SIG-M5 treated with dmso at 0.1 percent for 504 hours (cell line): ENCODE data around the gene AP2M1.

Experiments
- DNase-seq: peaks from one replicate; lab custom pipeline; 2025; ENCODE audit not compliant: unreplicated experiment; lab: John Stamatoyannopoulos, UW

The AP2M1 gene

DNA sequence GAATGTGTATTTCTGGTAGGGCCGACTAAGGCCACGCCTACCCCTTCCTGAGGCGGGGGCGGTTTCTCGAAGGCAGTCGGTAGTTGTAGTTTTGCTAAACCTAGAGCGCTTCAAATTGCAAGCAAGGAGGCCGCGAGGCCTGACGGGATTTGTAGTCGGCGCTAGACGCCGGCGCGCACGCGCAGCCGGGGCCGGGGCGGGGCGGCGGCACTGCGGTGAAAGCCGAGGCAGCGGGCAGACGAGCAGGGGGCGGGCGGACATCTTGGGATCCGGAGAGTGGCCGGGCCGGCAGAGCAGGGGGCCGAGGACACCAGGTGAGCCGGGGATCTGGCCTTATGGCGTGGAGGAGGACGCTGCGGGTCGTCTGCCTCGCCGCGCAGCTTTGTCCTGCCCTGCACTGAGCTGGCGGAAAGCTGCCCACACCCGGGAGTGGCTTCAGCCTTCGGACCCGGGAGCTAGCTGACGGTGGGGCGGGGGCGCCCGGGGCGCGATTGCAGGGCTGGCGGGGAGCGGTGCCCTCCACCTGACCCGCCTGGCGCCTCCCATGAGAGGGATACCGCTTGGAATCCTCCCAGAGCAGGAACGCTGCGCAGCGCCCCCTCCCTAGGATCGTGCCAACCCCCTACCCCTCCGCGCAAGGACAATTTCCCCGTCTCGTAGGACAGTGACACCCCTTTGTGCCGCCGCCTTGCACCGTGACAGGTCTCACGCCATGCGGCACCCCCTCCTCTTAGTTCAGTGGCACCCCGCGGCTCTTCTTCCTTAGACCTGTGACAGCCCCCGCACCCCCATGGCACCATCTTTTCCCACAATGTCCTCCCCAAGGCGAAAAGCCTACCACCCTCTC lies at the start of gene AP2M1:
Gene AP2M1, plus strand, starts transcription at position 210 of the 847 bp plus-strand sequence. CDS start 2,139 bp downstream, outside the sequence.
- DNase-seq = peak; percentile 99

DNA sequence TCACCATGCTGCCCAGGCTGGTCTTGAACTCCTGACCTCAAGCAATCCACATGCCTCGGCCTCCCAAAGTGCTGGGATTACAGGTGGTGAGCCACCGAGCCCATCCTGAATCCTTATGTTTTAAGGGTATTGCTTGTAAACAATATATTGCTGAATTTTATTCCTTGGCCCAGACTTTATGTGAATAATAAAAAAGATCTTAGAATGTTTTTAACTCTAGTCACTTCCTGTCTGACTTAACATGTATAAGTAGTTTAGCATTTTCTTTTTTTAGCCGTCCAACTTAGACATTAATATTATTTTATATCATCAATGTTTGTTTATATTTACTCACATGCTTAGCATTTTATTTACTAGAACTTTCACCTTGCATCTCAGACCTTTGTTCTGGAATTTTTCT lies 48.6 kb upstream of the AP2M1 start:
- DNase-seq = no peak

DNA sequence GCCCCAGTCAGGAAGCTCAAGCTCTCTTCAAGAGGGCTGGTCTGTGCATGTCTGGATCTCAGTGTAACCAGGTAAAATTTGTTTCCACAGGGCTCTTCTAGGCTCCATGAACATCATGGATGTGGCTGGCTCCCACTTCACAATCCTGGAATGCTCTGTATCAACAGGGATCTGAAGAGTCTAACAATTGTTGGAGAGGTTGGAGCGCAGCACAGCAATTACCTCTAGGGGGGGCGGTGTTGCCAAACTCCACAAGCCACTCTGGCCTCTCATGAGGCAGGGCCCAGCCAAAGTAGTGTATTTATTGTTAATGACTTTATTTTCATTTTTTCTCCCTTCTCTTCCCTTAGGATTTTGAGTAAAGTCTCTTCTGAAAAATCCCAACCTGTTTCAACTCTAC lies 45.6 kb upstream of the AP2M1 start:
- DNase-seq = peak; percentile 42

DNA sequence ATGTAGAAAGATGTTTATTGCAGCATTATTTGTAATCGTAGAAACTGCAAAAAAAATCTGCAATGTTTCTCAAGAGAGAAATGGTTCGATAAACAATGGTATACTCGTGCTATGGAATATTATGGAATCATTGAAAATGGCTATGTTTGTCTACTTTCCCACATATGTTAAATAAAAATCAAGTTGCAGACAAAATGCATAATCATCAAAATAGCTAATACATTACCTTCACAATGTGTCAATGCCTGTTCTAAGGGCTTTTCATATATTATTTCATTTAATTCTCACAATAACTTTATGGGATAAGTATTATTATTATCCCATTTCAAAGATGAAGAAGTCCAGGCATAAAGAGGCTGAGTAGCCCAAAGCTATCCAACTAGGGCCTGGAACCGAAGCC lies 41.7 kb upstream of the AP2M1 start:
- no peak for DNase-seq

DNA sequence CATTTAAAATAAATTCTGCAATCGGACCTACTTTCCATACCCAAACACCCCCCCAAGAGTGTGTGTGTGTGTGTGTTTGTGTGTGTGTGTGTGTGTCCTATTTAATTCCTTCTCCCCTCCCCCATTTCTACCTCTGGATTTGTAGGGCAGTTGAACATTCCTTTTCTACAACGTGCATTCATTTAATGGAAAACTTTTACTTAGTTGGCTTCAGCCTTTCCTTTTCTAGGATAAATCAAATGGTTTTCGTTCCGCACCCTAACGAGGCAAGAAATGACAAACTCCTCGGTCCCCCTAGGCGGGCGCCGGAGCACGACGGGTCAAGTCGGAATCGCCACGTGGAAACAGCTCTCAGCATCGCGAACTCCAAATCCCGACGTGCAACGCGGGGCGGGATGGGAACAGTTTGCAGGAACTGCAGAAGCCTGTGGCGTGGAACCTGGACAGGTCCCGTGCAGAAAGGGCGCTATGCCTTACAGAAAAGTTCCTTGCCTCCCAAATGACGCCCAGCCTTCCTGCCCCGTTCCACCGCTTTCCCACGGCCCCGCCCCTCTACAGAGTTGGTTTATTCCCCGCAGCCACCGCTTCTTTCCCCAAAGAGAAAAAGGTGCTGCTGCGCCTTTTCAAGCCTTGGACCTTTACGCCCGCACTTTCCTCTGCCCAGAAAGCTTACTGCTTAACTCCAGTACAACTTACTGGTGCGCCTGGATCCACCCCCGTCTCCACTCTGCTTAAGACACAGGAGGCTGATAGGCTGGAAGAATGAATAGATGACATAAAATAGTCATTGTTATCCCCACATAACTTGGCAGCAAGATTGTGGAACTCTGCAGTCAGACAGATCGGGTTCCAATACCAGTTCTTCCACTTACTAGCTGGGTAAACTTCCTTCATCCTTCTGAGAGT lies 40.6 kb upstream of the AP2M1 start:
- DNase-seq = peak; percentile 81

DNA sequence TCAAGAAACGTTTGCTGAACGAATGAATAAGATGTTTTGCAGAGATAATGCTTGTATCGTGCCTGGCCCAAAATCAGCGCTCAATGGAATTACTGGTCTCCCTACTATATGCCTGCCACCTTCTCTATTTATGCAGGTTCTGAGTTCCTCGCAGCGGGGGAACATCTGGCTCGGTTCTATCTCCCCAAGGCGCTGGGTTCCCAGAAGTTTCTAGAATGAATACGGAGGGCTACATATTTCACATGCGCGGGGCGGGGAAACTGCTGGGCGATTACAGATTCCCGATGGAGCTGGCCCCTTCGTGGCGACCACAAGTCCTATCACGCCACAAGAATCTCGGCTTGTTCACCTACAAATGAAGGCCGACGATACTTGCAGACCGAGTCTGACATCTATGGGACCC lies 39.9 kb upstream of the AP2M1 start:
- no peak for DNase-seq

DNA sequence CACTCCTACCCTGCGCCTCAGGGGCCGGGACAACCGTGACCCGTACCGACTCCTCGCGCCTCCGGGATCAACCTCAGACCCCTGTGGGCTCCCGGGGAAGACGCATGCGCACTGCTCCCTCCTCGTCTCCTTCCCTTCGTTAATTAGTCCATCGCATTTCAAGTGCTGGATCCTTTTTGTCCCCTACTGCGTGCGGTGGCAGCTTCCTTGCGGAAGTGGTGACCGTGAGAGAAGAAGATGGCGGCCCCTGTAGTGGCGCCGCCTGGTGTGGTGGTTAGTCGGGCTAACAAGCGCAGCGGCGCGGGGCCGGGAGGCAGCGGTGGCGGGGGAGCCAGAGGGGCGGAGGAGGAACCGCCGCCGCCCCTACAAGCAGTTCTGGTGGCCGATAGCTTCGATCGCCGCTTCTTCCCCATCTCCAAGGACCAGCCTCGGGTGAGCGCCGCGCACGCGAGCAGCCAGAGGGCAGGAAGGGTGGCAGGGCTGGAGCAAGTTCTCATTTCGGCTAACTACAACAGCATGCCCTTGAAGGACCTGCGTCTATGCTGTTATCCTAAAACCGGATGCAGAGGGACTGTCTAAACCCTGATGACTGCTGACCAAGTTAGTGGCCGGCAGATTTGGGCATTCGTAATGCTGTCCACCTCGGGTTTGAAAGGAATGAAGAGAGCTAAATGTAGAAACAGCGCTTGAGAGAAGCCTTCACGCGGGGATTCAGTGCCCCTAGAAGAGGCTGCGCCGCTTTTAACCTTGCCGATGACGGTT lies 39.3 kb upstream of the AP2M1 start, which contains the start of gene EIF2B5:
Gene EIF2B5, plus strand, starts transcription at position 210 of the 762 bp plus-strand sequence. Its CDS starts 28 bp downstream, at position 238.
- DNase-seq = peak; percentile 97

DNA sequence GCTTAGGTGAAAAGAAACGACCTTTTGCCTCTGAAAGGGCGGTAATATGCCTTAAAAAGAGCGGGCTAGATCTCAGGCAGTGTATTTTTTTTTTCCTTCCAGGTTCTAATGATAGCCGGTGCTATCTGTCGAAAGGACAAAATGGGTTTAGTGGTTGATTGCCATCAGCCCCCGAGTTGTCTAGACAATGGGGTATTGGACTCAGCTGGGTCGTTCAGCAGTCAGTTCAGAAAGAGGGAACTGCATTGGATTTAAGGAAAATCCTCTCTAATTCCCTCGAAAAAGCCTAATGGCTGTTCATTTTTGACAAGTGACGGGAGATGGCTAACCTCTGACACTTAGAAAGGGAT lies 38.8 kb upstream of the AP2M1 start:
- DNase-seq = no peak

DNA sequence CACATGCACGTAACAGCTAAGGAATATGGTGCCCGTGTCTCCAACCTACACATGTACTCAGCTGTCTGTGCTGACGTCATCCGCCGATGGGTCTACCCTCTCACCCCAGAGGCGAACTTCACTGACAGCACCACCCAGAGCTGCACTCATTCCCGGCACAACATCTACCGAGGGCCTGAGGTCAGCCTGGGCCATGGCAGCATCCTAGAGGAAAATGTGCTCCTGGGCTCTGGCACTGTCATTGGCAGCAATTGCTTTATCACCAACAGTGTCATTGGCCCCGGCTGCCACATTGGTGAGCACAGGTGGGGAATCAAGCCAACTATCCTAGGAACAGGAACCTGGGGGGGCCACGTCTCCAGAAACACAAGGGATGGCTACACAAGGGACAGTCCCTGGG lies 34.2 kb upstream of the AP2M1 start:
- no peak for DNase-seq

DNA sequence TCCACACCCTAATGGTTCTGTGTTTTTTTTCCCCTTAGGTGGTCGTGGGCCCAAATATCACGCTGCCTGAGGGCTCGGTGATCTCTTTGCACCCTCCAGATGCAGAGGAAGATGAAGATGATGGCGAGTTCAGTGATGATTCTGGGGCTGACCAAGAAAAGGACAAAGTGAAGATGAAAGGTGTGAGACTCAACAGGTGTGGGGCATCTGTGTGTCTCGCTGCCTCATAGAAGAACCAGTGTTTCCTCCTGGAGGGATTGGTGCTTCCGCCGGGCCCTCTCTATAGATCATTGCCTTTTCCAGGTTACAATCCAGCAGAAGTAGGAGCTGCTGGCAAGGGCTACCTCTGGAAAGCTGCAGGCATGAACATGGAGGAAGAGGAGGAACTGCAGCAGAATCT lies 32.5 kb upstream of the AP2M1 start:
- DNase-seq = no peak

DNA sequence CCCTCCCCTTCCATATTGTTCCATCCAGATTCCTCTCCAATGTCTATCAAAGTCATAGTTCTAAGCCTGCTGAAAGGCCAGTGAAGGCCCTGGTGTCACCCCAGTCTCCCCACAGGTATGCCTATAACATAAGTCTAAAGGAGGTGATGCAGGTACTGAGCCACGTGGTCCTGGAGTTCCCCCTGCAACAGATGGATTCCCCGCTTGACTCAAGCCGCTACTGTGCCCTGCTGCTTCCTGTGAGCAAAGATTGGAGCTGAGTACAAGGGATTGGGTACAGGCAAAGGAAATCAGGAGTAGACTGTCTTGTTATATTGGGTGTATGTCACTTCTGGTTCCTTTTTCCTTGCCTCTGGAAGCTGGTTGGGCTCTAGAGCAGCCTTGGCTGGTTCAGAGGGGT lies 31.3 kb upstream of the AP2M1 start:
- DNase-seq = no peak

DNA sequence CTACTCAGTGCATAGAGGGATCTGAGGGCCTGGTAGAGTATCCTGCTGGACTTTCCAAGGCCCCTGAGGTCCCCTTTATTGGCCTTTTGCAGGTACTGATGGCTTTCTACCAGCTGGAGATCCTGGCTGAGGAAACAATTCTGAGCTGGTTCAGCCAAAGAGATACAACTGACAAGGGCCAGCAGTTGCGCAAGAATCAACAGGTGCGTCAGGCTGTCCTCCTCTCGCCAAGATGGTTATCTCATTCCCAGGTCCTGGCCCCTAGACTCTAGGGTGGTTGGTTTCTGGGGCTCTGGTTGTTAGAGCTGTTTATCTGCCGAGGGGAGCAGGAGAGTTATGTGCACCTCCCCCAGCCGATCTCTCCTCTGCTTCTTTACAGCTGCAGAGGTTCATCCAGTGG lies 30.1 kb upstream of the AP2M1 start:
- DNase-seq = no peak

DNA sequence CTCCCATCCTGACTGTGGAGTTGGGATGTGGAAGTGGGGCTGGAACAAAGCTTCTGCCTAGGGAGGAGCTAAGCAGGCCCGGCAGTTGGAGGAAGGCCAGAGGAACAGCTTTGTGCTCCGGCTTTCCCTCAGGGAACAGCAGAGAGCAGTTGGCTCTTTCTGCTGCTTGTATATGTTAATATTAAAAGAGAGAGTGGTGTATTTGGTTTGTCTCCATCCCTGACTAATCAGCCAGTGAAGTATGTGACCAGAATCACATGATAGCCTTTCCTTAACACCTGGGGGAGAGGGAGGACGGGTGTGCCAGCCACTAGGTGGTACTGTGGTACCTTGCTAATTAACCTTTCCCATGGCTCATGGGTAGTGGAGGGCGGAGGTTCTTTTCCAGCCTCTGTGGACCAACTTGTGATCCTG lies 29.5 kb upstream of the AP2M1 start:
- peak; percentile 26 for DNase-seq

DNA sequence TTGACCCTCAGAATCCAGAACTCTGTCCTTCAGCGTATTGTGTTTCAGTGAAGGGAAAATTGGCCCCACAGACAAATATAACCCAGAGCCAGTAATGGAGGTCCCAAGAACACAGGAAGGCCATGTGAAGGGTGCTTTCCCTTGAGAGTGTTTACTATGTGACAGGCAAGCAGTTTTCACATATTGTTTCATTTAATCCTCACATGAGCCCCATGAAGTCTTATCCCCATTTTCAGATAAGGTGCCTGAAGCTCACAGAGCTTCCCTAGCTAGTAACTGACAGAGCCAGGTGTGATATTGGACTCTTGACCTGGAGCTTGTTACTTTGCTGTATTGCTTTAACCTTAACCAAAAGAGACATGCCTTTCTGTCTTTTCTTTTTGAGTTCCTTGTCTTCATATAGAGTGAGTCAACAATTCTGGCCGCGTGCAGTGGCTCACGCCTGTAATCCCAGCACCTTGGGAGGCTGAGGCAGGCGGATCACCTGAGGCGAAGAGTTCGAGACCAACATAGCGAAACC lies 28.8 kb upstream of the AP2M1 start:
- DNase-seq = no peak

DNA sequence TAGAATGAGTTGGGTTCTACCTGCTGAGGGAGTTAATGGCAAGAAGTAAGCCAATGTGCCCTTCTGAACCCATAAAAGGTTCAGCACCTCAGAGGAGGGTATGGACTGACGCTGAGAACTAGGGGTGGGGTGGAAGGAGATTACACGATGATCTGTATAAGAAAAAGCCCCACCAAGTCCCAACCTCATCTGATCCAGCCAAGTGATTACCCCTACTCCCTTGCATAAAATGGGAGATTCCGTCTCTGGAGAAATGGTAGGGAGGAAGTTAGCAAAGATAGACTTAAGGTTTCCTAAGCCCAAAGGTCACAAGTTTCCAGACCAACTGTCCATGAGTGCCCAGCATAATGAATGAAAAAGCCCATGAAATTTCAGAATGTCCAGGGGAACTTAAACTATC lies 26.6 kb upstream of the AP2M1 start:
- DNase-seq = no peak

DNA sequence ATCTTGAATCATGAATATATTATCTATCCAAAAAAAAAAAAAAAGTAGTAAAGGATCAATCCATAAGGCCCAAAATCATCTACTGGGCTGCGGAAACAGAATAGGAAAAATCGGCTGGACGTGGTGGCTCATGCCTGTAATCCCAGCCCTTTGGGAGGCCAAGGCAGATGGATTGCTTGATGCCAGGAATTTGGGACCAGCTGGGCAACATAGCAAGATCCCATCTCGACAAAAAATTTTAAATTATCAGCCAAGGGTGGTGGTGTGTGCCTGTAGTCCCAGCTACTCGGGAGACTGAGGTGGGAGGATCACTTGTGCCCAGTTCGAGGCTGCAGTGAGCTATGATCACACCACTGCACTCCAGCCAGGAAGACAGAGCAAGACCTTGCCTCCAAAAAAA lies 25.5 kb upstream of the AP2M1 start:
- no peak for DNase-seq

DNA sequence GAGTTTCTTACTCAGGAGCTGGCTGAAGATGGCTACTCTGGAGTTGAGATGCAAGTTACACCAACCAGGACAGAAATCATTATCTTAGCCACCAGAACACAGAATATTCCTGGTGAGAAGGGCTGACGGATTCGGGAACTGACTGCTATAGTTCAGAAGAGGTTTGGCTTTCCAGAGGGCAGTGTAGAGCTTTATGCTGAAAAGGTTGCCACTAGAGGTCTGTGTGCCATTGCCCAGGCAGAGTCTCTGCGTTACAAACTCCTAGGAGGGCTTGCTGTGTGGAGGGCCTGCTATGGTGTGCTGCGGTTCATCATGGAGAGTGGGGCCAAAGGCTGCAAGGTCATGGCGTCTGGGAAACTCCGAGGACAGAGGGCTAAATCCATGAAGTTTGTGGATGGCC lies 24.9 kb upstream of the AP2M1 start:
- DNase-seq = peak; percentile 23

DNA sequence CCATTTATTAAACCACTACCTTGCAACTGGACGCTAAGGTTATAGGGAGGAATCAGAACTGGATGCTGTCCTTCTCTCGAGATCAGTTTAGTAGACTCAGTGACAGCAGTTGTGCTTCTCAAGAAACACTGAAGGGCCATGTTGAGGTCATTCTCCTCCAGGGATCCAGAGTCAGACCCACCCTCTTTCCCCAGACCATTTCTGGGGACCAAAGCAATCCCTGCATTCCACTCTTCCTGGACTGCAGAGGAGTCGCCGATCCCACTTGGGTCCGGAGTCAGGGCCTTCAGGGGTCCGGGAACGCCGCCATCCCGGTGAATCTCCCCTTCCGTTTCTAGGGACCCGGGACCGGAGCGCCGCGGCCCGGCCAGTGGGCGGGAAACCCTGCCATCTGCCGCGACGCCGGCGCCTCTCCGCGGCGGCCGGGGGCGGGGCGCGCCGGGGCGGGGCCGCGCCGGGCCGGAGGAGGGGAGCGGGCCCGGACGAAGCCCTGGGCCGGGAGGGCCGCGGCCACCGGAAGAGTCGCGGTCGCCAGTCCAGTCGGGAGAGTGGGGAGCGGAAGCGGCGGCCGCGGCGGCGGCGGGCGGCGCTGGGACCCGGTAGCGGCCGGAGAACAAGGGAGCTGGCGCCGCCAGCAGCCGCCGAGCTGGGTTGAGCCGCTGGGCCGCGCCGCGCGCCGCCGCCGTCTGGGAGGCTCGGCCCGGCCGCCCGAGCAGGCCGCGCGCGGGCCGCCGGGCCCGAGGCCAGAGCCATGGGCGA lies 19.6 kb upstream of the AP2M1 start, which contains the start of gene DVL3:
Gene DVL3, plus strand, starts transcription at position 493 of the 759 bp plus-strand sequence. Its CDS starts 259 bp downstream, at position 752.
- DNase-seq = peak; percentile 66

DNA sequence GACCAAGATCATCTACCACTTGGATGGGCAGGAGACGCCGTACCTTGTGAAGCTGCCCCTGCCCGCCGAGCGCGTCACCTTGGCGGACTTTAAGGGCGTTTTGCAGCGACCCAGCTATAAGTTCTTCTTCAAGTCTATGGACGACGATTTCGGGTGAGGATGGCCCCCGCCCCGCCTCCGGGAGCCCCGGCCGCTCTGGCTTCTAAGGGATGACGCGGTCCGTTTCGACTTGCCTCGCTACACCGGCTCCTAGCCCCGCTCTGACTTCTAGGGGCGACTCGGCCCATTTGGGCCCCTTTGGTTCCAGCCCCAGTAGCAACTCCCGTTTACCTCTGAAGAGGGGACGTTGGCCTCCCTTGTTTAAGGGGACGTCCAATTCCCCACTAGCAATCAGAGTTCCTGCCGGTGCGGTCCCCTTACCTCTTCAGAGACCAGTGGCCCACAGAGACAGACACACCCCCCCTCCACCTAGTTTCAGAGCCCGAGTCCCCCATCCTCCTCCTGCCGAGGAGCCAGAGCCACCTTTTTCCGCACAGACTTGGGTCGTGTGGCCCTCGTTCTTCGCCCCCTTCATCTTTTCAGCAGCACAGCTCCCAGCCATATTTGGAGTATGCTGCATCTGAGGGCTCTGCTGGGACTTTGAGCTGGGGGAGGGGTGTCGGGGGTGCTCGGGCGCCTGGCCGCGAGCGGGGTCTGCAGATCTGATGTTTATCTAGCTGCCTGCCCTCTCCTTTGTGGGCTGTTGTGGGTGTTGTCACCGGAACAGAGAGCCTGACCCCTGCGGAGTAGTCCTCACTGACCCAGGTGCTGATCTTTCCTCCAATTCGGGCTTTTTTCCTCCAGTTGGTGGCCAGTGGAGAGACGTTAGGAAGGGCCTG lies 18.8 kb upstream of the AP2M1 start:
- DNase-seq = no peak
